Heart right ventricle (tissue), 16 donors: Measurements from ENCODE around the gene PLPP4. TPM values are rescaled to one million over a fixed set of nuclear protein-coding genes. Genes with fewer than 3 reads are reported as not detected.
A peak's percentile ranks its signal among the peaks of the same experiment; 100 is the strongest.

Source experiments
- ATAC-seq, 8 donors: fragments of 200-7000 bp; cut with Tn5 transposase; one replicate each; pipeline ENCODE4 v1.9.1; 2020; ENCODE audit warnings: mild to moderate bottlenecking in 8 of 8, moderate library complexity in 8 of 8, moderate number of reproducible peaks in 1 of 8
- DNase-seq, 2 donors: peaks; one replicate each; pipeline ENCODE4 v3.0.0-alpha.2; 2020
- H3K27ac ChIP-seq, 10 donors: fragments of 200-600 bp; sonication (generic) in 2 of 10; one replicate each; pipeline versions ENCODE4 v1.5.0 to v1.8.0; 2020 to 2022; ENCODE audit warnings: mild to moderate bottlenecking in 3 of 10
- H3K27me3 ChIP-seq, 7 donors: fragments of 200-600 bp; one replicate each; pipeline ENCODE4 v1.8.0; 2021 to 2022; ENCODE audit warnings: mild to moderate bottlenecking in 2 of 7
- H3K36me3 ChIP-seq, 9 donors: fragments of 200-600 bp; sonication (generic) in 1 of 9; one replicate each; pipeline versions ENCODE4 v1.5.0 to v1.8.0; 2020 to 2022; ENCODE audit warnings: mild to moderate bottlenecking in 2 of 9
- H3K4me1 ChIP-seq, 9 donors: fragments of 200-600 bp; sonication (generic) in 1 of 9; one replicate each; pipeline versions ENCODE4 v1.5.0 to v1.8.0; 2020 to 2022; ENCODE audit warnings: mild to moderate bottlenecking in 4 of 9
- H3K4me3 ChIP-seq, 10 donors: fragments of 200-600 bp; sonication (generic) in 2 of 10; one replicate each; pipeline versions ENCODE4 v1.5.0 to v1.8.0; 2020 to 2022; ENCODE audit warnings: mild to moderate bottlenecking in 7 of 10, moderate library complexity in 2 of 10
- H3K9me3 ChIP-seq, 11 donors: fragments of 200-600 bp in 10 of 11; sonication (generic) in 2 of 11; one replicate each; pipeline versions ENCODE4 v1.5.0 to v1.8.0; 2013 to 2022; ENCODE audit warnings: mild to moderate bottlenecking in 2 of 11, control low read depth in 1 of 11, moderate library complexity in 1 of 11
- WGBS, 2 donors: extraction: QIAGEN DNeasy Blood & Tissue Kit; methylation state at CpG; one replicate each; pipeline ENCODE4 v1.1.7; 2013; ENCODE audit warnings: inconsistent platforms in 1 of 2; 5-methylcytosine and 5-hydroxymethylcytosine counted together
- intact Hi-C, 10 donors: fragments of 100-400 bp; cut with DNase I; formaldehyde crosslinking; loops; one replicate each; pipeline versions ENCODE4 v1.11.1 to v1.14.2; 2022
- polyA plus RNA-seq, 2 donors: library from polyadenylated mRNA; stranded (reverse); fragments of 200-250 nt; gene quantifications; one replicate each; pipeline ENCODE4 v1.2.3, GENCODE V29; 2013
- total RNA-seq, 10 donors: library from RNA; stranded (reverse); fragmentation: NEBNext Ultra II Directional in 3 of 10; extraction: Animal tissue kit (Norgen Biotek cat#: 25700) in 3 of 10; gene quantifications; one replicate each; pipeline versions ENCODE4 v1.2.1 to v1.2.4, GENCODE V29; 2021 to 2023
- TF ChIP-seq, protein P1 (sequence below), 9 donors: fragments of 200-600 bp; sonication (generic) in 2 of 9; IDR thresholded peaks; one replicate each; pipeline versions ENCODE4 v1.5.0 to v1.8.0; 2021 to 2022; ENCODE audit warnings: antibody characterized with exemption in 9 of 9, mild to moderate bottlenecking in 5 of 9, moderate library complexity in 1 of 9
- donor health status: Arrhythmogenic right ventricular cardiomyopathy.
- donor health status: ischemic (EF 13 %, LVEDD 7.1; RV severe dilation, severe dysfunction).
- donor health status: healthy with polysubstance abuse.
- donor health status: DM: no; HTN: yes; CAD: no.
- donor health status: DM: no; HTN: no; CAD: no.
- donor health status: ischemic (EF 25% LVEDD 6.9; RV normal size, moderate dysfunction).
- donor health status: ischemic (EF 25% LVEDD 5.7; RV mildly dilated, moderate dysfunction).
- donor health status: healthy.
- donor health status: DM: yes; HTN: yes; CAD: no.
- donor health status: Ischemic cardiomyopathy.
- donor health status: ischemic (EF 35%, LVEDD 5.7; RV mildly dilated, moderate dysfunction).
- donor health status: nonischemic (EF 11% LVEDD 7.7; RV severe dilation, severe dysfunction).
- donor health status: DM: yes; HTN: yes; CAD: no.
- donor health status: PGD.
- donor health status: ischemic (EF 29% LVEDD 5.4; RV normal size, mild dysfunction).
- donor health status: nonischemic (EF 23%, LVEDD 6.1; RV moderate dilation, normal function).

The PLPP4 gene
- total and polyA plus RNA-seq, 12 donors, result not detected

DNA sequence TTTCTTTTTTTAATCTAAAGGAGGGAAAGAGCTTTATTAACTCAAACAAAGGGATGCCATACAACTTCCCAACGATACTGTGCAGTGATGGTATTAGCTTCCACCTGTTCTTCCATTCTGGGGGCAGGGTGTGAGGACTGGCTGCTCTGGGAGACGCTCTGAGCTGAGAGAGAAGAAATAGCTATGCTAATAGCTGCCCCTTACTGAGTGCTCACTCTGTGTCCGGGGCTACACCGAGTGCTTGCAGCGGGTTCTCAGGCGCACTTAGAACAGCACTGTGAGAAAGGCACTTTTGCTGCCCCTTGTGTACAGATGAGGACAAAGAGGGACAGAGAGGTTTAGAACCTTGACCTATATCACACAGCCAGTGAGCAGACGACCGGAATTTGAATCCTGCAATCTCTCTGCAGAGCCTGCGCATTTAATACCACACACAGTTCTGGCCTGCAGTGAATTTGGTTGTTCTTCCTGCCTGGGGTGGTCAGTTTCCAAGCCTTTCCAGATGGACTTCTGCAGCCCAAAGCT is 142.2 kb downstream of the PLPP4 start:
- no peak overlapping the region for H3K27ac ChIP-seq
- no peaks in the 10 kb centered on the region for H3K27me3 ChIP-seq
- intact Hi-C loops, result no loop called here
- no peak overlapping the region for H3K4me3 ChIP-seq
- H3K9me3 ChIP-seq, result peaks cover 0 to 6% (median 0%) of the 10 kb centered on the region in 11 donors
- no peak for ATAC-seq
- no peaks in the 10 kb centered on the region for H3K36me3 ChIP-seq
- 65 to 67% methylated on average over 9 of the region's 9 CpGs for WGBS, 2 donors
- TF ChIP-seq, protein P1, sequence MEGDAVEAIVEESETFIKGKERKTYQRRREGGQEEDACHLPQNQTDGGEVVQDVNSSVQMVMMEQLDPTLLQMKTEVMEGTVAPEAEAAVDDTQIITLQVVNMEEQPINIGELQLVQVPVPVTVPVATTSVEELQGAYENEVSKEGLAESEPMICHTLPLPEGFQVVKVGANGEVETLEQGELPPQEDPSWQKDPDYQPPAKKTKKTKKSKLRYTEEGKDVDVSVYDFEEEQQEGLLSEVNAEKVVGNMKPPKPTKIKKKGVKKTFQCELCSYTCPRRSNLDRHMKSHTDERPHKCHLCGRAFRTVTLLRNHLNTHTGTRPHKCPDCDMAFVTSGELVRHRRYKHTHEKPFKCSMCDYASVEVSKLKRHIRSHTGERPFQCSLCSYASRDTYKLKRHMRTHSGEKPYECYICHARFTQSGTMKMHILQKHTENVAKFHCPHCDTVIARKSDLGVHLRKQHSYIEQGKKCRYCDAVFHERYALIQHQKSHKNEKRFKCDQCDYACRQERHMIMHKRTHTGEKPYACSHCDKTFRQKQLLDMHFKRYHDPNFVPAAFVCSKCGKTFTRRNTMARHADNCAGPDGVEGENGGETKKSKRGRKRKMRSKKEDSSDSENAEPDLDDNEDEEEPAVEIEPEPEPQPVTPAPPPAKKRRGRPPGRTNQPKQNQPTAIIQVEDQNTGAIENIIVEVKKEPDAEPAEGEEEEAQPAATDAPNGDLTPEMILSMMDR (IDR thresholded peaks at IDR 0.05), result no peak
- H3K4me1 ChIP-seq, result no peaks in the 10 kb centered on the region
- no peak for DNase-seq

DNA sequence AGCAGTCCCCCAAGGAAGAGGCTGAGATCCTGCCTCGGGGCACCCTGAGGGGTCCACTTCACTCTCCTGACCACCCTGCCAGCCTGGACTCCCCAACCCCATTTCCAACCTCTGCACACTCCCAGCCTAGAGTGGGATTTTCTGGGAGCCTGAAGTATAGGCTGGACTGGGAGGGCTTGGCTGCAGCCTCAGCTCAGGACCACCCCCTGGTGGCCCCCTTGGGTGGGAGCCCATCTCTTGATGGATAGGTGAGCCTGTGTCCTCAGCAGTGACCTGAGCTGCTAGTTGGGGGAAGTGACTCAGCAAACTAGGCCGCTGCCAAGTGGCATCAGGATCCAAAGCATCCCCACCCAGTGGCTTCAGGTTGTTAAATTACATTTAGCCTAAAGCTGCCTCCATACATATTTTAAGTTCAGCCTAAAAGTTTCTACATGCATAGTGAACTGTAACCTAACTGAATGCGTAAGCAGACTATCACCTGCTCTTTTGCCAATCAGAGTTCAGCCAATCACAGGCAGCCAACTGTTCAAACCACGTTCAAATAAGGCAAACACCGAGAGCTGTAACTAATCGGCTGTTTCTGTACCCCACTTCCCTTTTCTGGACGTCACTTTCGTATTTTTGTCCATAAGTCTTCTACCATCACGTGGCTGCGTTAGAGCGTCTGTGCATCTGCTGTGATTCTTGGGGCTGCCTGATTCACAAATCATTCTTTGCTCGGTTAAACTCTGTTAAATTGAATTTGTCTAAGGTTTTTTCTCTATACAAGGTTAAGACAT is 144.0 kb downstream of the PLPP4 start:
- DNase-seq (no peak), ATAC-seq (no peak)
- peaks cover 0 to 1% (median 0%) of the 10 kb centered on the region in 7 donors for H3K27me3 ChIP-seq
- H3K4me1 ChIP-seq, result no peaks in the 10 kb centered on the region
- intact Hi-C loops, result no loop called here
- no peak overlapping the region for H3K27ac ChIP-seq
- no peak overlapping the region for H3K4me3 ChIP-seq
- H3K9me3 ChIP-seq, result peaks cover 0 to 6% (median 0%) of the 10 kb centered on the region in 11 donors
- TF ChIP-seq, protein P1 (IDR thresholded peaks at IDR 0.05), result peak in 1 of 9 donors; percentile 8
- 70 to 76% methylated on average over 12 of the region's 12 CpGs for WGBS, 2 donors
- no peaks in the 10 kb centered on the region for H3K36me3 ChIP-seq

DNA sequence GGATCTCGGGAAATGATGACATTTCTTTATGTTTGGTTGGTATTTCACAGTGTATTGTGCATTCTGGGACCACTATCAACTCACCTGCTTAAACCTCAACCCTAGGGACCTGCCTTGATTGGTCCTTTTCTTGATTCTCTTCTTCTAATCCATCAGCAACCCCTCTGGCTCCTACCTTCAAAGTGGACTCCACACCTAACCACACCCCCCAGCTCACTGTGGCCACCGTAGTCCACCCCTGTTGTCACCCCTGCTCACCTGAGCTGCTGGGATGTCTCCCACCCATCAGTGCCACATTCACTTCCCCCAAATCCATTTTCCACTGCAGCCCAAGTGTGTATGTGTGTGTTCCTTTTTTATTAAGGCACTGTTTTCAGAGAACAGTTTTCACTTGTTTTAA is 145.0 kb downstream of the PLPP4 start:
- Histone ChIP-seq H3K9me3 (peaks cover 0 to 6% (median 0%) of the 10 kb centered on the region in 11 donors), H3K4me3 (no peak overlapping the region), H3K36me3 (no peaks in the 10 kb centered on the region), H3K27ac (no peak overlapping the region), H3K4me1 (no peaks in the 10 kb centered on the region), H3K27me3 (peaks cover 0 to 3% (median 0%) of the 10 kb centered on the region in 7 donors)
- DNase-seq, result no peak
- no peak for ATAC-seq
- TF ChIP-seq, protein P1 (IDR thresholded peaks at IDR 0.05), result no peak
- WGBS, 2 donors, result 80 to 82% methylated on average over 2 of the region's 2 CpGs
- intact Hi-C loops, result no loop called here

DNA sequence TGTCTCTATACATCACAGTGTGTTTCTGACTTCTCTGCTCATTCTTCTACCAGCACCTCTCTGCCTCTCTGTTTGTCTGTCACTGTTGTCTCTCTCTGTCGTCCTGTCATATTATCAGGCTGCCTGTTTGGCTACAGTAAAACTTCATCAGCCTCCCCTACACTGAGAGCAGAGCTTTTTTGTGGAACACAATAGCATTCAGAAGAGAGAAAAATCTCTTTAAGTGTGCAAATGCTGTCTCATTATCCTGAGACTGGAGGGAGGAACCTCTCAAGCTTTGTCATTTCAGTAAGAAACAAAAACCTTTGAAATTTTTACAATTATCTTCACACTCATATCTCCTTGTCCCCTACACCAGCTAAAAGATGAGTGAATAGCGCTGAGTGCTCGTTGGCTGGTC is 148.4 kb downstream of the PLPP4 start:
- TF ChIP-seq, protein P1 (IDR thresholded peaks at IDR 0.05), result no peak
- Histone ChIP-seq H3K27ac (no peak overlapping the region), H3K4me1 (no peaks in the 10 kb centered on the region), H3K27me3 (peaks cover 0 to 3% (median 0%) of the 10 kb centered on the region in 7 donors), H3K4me3 (no peak overlapping the region), H3K36me3 (no peaks in the 10 kb centered on the region), H3K9me3 (peaks cover 0 to 6% (median 0%) of the 10 kb centered on the region in 11 donors)
- DNase-seq, result no peak
- no peak for ATAC-seq
- intact Hi-C loops, result no loop called here
- 61 to 63% methylated on average over 3 of the region's 3 CpGs for WGBS, 2 donors
